ENCODE measurements around the gene SRGAP3.

The SRGAP3 gene

DNA sequence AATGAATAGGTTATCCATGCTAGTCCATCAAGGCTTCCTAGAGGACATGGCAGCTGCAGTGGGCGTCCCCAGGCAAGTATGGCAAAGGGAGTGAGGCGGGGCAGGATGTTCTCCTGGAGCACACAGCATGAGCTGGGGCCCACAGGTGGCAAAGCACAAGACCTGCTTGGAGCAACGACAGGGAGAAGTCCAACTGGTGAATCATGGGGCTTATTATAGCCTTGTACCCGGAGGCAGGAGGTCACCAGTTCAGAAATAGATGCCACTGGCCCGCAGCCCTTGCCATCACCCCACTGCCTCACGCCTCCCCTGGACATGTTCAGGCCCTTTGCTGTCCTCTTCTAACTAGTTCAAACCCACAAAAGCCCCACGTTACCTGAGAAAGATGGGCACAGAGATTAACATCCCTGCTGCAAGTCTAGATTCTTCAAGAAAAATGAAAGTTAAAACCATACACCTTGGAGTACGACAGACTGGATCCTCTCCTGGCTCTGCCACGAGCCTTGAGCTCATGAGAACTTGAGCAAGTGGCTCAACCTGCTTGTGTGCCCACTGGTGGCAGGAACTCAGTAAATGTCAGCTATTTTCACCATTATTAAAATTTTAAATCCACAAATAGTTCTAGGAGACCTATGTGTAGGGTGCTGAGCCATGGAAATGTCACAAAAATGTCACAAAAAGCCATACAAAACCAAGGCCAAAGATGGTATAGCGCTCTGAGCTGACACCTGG is 1.8 kb upstream of the SRGAP3 start:
- no peak for DNase-seq

DNA sequence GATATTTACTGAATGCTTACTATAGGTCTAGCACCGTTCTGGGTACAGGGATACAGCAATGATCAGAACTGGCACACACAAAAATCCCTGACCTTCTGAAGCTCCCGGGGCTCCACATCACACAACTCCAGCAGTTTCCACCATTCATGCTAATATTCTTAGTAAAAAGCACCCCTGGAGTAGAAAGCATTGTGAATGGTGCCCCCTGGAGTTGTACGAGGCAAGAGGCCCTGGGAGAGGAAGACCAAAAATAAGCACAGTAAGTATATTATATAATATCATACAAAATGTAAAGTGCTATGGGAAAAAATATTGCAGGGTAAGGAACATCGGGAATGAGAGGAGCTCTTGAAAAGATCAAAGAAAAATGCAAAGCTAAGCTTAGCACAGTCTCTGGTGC is 790 bp upstream of the SRGAP3 start:
- DNase-seq, result no peak

DNA sequence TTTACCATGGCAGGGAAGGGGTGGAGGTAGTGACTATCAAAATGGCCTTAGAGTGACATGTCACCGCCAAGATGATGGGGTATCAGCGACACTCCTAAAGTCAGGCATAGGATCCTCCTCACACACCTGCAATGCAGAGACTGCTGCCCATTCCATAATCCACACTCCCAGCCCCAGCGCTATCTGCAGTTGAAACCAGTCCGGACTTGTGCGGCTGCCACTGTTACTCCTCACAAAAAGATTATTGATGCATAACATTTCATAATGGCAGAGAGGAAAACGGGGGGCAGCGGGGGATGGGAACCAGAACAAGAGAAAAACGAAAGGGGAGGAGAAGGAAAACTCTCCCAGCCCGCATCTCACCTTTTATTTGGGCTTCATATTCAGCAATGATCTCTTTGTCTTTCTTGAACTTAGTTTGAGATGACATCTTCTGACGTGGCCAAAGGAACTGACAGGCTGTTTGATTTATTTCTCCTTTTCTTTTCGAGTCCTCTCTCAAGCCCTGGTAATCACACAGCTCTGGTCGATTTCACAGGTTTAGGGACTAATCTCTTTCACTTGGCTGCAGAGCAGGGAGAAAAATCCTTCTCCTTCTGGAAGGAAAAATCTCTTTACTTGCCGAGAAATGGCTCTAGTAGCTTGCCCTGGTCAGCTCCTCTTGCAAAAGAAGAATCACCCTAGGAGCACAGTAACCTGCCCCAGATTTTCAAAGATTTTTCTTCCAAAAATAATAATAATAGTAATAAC is 749 bp downstream of the SRGAP3 start:
- no peak for DNase-seq

DNA sequence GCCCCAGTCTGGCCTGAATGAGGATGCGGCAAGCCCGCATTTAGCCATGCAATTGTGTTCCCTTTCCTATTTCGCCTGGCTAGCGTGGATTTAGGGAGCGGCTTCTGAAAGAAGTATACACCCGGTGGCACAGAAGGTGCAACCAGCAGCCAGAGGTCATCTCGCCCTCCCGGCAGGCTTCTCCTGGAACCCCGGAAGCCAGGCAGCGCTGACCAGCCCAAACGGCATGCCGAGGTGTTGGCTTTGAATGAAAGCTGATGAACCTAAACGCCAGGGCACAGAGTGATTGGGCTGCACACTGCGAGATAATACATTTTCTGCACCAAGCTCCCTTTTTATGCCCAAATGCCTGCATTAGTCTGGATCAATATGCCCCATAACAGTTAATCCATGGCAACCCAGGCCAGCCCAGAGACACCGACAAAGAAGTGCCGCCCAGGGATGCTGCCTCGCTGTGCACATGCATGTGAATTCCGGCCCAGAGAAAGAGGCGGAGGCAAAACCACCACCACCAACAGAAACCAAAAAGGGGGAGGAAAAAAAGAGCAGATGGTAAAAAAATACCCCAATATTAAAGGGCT is 1.4 kb downstream of the SRGAP3 start:
- no peak for DNase-seq

DNA sequence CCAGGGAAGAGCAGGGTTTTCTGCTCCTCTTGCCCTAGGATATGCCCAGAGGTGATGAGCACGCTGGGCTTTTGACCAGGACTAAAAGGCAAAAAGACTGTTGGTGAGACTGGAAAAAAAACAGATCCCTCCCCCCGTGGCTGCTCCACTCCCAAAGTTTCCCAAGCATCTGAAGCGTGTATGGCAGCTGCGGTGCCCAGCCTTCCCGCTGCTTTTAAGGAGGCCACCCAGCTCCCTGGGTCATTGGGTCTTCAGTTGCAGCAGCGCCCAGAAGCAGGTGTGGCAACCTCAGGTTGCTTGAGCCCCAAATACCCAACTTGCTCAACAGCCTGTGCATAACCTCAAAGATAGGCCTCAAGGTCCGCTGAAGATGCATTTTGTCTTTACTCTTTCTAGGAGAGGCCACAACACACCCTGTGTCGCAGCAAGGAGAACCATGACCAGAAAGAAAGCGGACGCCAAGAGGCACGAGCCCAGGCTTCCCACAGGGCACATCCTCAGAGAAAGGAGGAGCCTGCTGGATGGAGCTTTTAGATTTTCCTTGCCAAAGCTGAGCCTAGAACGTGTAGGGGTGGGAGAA is 2.0 kb downstream of the SRGAP3 start:
- no peak for DNase-seq

DNA sequence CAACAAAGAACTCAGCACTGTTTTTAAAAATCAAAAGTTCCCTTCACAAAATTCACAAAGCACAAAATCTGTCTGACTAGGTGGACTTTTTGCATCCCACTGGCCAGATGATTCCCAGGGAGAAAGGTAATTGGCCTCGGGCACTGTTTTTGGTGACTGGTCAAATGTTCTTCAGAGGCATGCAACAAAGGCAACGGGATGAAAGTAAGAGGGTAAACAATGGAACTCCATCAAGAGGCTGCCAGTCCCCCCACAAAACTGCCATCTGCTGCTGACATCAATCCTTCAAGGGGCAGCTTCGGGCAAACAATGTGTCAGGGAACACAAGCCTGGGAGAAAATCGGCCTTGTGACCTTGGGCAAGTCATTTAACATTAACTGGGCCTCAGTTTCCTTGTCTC is 3.3 kb downstream of the SRGAP3 start:
- DNase-seq, result no peak

DNA sequence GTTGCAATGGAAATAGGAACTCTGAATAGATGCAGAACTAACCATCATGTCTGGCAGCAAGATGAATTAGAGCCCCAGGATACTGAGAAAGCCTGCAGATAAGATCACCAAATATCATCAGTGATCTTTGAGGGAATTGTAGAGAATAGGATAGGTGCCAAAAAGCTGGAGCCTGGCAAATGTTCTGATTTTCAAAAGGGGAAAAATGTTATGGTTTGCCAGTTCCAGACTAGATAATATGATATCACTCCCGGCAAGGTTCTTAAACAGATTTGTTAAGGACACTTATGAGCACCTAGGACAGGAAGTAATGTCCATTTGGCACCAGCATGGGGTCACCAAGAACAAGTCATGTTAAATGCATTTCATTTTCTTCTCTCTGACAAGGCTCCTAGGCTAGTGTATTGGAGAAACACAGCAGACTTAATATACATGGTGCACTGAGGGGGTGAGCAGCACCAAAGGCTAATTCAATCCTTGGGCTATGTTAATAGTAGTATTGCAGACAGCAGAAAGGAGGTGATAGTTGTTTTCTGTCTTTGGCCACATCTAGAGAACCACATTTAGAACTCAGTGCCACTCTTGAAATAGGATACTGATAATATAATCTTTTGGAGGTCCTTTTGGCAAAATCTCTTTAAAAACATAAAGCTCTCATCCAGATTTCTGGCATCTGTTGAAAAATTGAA is 4.8 kb downstream of the SRGAP3 start:
- DNase-seq, result no peak

DNA sequence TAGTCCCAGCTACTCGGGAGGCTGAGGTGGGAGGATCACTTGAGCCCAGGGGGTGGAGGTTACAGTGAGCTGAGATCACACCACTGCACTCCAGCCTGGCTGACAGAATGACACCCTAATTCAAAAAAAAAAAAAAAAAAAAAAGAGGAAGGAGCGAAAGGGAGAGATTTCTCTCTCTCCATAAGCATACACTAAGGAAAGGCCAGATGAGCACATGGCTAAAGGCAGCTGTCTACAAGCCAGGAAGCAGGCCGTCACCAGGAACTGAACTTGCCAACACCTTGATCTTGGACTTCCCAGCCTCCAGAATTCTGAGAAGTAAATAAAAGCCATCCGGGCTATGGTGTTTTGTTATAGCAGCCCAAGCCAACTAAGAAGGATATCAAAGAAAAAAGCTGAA is 7.5 kb downstream of the SRGAP3 start:
- no peak for DNase-seq

DNA sequence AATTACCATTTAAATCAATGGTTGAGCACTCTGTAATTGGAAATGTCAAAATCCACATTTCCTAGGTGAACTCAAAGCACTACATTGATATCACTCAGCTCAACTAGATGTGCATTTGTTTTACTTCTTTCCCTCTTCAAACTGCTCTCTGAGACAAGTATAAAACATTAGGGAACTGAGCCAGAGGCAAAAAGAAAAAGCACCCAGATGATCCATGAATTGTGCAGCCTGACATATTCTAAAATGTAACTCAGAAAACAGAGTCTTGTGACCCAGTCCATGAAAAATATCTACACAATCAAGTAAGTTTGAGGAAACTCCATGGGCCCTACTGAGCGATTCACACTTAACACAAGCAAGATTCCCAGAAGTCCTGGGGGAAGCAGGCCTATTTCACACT is 9.8 kb downstream of the SRGAP3 start:
- no peak for DNase-seq

DNA sequence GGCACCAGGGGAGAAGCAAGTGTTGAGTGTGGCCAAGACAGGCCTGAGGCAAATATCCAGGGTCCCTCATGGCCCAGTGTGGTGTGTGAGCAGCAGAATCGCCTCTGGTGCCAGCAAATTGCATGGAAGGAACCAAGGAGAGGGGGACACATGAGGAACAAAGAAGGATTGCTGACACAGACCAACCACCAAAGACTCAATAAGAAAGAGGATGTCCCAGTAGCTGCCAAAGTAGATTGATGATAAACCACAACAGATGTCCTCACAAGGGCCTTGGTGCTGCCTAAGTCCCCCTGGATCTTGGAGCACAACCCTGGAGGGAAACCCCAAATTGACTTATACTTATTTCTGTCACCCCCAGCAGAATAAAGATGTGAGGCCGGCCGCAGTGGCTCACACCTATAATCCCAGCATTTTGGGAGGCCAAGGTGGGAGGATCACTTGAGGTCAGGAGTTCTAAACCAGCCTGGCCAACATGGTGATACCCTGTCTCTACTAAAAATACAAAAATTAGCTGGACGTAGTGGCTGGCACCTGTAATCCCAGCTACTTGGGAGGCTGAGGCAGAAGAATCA is 10.6 kb downstream of the SRGAP3 start:
- no peak for DNase-seq

DNA sequence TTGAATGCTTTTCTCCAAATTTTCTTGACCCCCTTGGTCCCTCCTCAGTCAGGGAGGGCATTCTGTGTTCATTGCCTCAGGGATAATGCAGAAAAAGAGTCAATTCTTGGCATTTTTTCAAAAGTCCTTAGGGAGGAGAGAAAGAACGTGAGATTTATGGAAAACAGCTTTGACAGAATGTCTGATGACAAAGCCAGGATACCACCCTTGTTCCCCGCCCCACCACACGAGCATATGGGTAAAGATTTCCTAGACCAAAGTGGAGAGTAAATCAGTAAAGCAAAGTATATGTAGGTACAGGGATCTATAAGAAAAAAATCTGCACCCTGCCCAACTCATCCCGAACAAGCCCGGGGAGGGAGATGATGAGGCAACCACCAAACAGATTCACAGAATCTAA is 11.2 kb downstream of the SRGAP3 start:
- DNase-seq, result no peak

DNA sequence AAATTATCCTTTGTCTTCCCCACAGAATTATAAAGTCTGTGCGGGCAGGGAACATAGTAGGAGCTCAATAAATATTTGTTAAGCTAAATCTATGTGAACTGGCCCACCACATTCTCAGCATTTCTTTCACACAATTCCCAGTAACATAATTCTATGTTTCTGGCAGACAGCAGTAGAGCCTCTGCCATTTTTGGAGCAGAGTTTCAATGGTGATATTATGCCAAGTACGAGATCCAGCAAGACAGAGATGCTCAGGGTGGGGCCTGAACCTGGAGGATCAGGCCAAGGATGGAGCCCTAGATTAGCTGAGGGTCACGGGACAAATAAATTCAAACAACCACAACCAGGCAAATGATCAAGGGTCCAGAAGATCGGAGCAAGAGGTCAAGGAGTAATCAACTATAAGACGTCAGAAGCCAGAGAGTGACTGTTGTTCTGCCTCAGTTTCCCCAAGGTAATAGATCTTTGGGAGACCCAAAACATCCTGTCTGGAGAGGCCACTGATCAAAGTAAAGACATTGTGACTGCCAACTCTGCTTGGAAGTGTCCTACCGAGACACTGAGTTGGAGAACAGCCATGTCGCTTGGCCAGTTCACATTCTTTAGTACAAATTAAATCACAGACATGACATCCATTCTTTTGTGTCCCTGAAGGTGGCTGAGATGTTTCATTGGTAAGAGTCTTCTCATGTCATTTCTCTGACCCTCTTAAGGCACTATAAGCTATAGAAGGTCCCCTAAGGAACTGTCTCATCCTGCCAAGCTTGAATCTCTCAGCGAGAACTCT is 15.4 kb downstream of the SRGAP3 start:
- no peak for DNase-seq

DNA sequence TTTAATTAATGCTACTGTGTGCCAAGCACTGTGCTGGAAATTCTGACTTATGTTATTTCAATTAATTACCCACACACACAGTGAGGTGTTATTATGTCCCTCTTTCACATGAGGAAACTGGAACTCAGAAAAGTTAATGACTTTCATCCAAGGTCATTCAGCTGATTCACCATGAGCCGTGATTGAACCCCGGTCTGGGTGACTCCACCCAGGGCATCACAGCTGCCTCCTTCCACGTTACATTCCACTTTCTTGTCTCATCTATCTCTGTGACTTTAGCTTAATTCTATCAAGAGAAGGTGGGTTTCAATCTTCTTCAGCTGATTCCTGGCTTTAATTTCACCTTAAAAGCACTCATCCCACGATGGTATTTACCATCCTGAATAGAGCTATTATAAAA is 16.3 kb downstream of the SRGAP3 start:
- DNase-seq, result no peak

DNA sequence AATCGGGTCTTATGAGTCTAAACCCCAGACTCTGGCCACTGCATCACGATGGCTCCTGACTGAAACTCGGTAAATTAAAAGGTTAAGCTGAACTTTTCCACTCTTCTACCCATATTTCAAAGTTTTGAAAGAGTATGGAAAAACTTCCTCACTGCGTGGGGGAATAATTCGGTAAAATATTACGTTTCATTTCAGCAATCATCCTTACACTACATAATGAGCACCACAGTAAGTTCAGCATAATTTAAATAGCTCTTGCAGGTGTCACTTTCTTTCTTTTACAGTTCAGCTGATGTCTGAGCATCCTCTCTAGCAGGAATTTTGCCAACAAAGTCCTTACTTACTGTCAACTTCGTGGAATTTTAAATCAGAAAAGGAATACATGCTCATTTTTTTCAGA is 17.5 kb downstream of the SRGAP3 start:
- DNase-seq, result no peak

DNA sequence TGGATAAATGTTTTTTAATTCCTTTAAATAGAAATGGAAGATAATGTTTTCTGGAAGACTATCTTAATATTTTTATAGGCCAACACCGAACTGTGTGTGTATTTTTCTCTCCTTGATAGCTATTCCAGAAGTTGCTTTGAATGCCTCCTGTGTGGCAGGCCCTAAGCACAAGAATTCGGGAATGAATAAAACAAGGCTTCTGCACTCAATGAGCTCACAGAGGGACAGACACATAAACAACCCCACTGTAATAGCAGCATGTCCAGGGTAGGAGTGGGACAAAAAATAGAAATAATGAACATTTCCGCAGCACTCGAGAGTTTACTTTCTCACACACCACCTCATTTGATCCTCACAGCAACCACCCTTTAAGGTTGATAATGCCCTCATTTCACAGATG is 18.0 kb downstream of the SRGAP3 start:
- no peak for DNase-seq

DNA sequence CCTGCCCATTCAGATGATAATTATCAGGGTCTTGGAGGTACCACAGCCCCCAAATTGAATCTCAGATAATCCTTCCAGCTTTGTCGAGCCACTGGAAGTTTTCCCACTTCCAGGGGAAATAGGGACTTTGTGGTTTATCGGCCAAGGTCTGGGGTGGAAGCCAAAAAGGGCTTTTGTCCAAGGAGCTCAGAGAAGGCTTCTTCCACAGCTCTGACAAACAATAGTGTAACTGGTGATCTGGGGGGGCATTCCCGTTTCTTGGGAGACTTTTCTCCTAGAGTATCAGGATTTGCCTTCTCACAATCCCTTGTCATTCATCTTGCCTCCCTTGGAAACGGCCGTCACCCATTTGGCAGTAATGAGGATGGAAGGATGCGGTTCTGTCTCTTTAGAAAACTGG is 18.4 kb downstream of the SRGAP3 start:
- no peak for DNase-seq

DNA sequence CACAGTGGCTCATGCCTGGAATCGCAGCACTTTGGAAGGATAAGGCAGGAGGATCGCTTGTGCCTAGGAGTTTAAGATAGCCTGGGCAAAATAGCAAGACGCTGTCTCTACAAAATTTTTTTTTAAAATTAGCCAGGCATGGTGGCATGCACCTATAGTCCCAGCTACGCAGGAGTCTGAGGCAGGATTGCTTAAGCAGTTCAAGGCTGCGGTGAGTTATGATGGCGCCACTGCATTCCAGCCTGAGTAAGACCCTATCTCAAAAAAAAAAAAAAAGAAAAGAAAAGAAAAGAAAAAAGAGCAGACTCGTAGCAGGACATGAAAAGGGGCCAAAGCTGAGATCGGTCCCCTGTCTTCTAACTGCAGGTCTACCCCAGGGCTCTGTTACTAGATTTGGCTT is 18.9 kb downstream of the SRGAP3 start:
- DNase-seq, result no peak

DNA sequence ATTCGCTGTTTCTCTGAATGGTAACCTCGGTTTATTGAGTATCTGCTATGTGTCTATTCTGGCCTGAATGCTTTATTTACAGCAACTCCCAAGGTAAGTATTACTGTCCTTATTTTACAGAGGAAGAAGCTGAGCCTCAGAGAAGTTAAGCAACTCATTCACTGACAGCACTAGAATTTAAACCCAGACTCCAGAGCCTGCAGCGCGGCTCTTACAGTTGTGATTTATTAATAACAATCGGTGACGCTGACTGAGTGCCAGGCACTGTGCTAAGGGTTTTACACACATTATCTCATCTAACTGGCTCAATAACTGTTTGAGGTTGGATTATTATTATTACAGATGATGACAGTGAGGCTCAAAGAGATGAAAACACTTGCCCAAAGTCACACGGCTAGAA is 19.6 kb downstream of the SRGAP3 start:
- no peak for DNase-seq

DNA sequence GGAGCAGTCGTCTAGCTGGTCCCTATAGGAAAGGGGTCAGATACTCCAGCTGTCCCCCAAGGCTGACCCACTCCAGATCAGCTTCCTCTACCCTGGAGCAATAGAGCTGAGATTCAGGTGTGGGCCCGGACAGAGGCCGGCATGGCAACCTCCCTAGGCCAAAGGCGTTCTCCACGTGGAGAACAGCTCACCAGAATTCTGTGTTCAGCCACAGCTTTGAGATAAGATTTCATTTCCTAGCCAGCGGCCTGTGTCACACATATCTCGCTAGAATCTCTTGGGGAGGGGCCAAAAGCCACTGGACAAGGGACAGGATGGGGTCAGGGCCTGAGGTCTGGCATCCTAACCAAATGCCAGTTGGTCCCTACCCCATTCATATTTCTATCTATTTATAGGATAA is 20.1 kb downstream of the SRGAP3 start:
- DNase-seq, result no peak

DNA sequence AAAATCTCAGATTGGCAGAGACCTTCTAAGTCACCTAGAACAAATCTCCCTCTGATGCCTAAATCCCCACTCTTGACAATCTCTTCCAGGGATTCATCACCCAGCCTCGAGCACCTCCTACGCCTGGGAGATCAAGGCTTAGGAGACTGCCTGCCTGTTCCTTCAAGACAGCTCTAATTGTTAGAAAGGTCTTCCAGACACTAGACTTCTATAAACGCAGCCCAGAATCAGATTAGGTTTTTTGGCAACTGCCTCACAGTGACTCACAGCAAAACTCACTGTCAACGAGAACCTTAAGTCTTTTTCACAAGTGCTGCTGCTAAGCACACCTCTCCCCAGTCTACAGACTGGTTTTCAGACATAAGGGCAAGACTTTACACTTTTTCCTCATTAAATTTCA is 23.1 kb downstream of the SRGAP3 start:
- no peak for DNase-seq

DNA sequence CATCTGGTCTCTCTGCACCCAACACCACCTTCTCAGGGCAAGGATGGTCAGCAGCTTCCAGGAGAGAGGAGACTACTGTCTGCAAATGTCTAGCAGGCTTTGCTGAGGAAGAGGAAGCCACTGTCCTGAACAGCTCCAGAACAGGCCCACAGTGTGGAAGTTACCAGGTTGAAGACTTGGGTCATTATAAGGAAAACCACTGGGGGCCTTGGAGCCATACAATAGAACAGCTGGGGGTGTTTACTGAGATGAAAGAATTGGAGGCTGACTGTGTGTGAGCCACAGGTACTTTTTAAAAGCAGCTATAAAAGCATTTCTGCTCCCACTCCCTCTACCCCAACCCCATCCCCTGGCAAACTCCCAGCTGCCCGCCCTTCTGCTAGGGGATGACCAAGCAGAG is 24.2 kb downstream of the SRGAP3 start:
- no peak for DNase-seq

DNA sequence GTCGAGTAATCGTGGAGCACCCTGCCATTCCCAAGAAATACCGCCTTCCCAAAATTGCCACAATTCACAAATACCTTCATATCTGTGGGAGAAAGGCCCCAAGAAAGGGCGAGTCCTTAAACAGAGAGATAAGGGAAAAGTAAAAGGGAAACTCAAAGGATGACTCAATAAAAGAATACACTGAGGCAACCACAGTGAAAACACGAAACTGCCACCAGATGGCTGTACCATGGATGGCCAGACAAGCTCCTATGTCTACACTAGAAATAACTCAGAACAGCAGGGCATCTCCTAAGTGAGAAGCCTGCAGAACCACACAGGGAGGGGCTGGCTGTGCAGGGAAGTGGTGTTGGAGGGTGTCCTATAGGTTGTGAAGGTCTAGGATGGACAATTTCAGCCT is 25.0 kb downstream of the SRGAP3 start:
- DNase-seq, result peak in 1 of 2 experiments; percentile 36

Measured in activated CD4-positive, alpha-beta T cell treated with anti-CD3 and anti-CD28 coated beads, Interleukin-2, amount 50 U/mL, for 48 hours (primary cell).